ENCODE measurements around the gene MAD2L2. TPM values are rescaled to one million over a fixed set of nuclear protein-coding genes. Genes with fewer than 3 reads are reported as not detected.

MAD2L2 gene
- total RNA-seq, 1 experiment from 2014 or later = 93.8 TPM

- TF ChIP-seq EZH2phosphoT487 (IDR thresholded peaks at IDR 0.05; ENCODE audit: borderline replicate concordance) = no peak
- no peak for TF ChIP-seq CBX3 (IDR thresholded peaks at IDR 0.05; ENCODE audit: low read depth)
- TF ChIP-seq TCF7L2 (IDR thresholded peaks at IDR 0.05; ENCODE audit: borderline replicate concordance, extremely low read depth, insufficient read depth, insufficient read length) = no peak
- TF ChIP-seq POLR2A (IDR thresholded peaks at IDR 0.05; ENCODE audit: borderline replicate concordance, extremely low read depth, insufficient read depth, insufficient read length) = no peak
- no peak for TF ChIP-seq SRF (IDR thresholded peaks at IDR 0.05; ENCODE audit: low read depth)
- no peak for TF ChIP-seq MAX (IDR thresholded peaks at IDR 0.05)
- TF ChIP-seq YY1 (IDR thresholded peaks at IDR 0.05; ENCODE audit: extremely low read depth, insufficient replicate concordance, low read depth, low read length) = no peak
- no peak for TF ChIP-seq SIN3A (IDR thresholded peaks at IDR 0.05; ENCODE audit: low read depth)
- no peak for TF ChIP-seq FOSL1 (IDR thresholded peaks at IDR 0.05; ENCODE audit: low read depth)
- TF ChIP-seq JUND (IDR thresholded peaks at IDR 0.05) = no peak
- TF ChIP-seq ZBTB33 (IDR thresholded peaks at IDR 0.05; ENCODE audit: extremely low read depth, insufficient replicate concordance, low read length) = no peak
- no peak for TF ChIP-seq ZNF274 (IDR thresholded peaks at IDR 0.05; ENCODE audit: low read depth, low read length)
- TF ChIP-seq ELF1 (IDR thresholded peaks at IDR 0.05; ENCODE audit: borderline replicate concordance, low read depth) = no peak
- no peak for TF ChIP-seq SP1 (IDR thresholded peaks at IDR 0.05; ENCODE audit: low read depth)
- TF ChIP-seq REST (IDR thresholded peaks at IDR 0.05; ENCODE audit: low read depth) = no peak
- no peak for TF ChIP-seq POLR2AphosphoS5 (IDR thresholded peaks at IDR 0.05; ENCODE audit: low read depth, low read length)
- TF ChIP-seq ZFX (IDR thresholded peaks at IDR 0.05) = no peak
- no peak for TF ChIP-seq EZH2 (IDR thresholded peaks at IDR 0.05)
- TF ChIP-seq RAD21 (IDR thresholded peaks at IDR 0.05; ENCODE audit: low read depth) = no peak
- Histone ChIP-seq H4K20me1 (ENCODE audit: insufficient read depth) (no peaks in the 10 kb centered on the region), H3K36me3 (ENCODE audit: control insufficient read depth in 1 of 2, insufficient read depth in 2 of 2, low read length in 2 of 2) (no peaks in the 10 kb centered on the region), H3K27me3 (ENCODE audit: insufficient read depth, low read length) (peaks cover 4% of the 10 kb centered on the region), H3K4me1 (ENCODE audit: control insufficient read depth in 1 of 2, insufficient read depth in 2 of 2, low read length in 2 of 2) (no peaks in the 10 kb centered on the region; a peak in 1 of 4 replicates), H3K79me2 (ENCODE audit: insufficient read depth, low read length) (no peaks in the 10 kb centered on the region), H3K4me3 (replicated peaks in 1 of 2; ENCODE audit: low read depth in 1 of 2, low read length in 2 of 2) (no peak overlapping the region), H3K9ac (ENCODE audit: low read length) (no peak overlapping the region), H2AFZ (ENCODE audit: low read depth, low read length, poor library complexity, severe bottlenecking) (no peak overlapping the region), H3K9me3 (ENCODE audit: control insufficient read depth in 1 of 2, insufficient read depth in 1 of 2, low read depth in 1 of 2, low read length in 2 of 2) (no peaks in the 10 kb centered on the region), H3K27ac (ENCODE audit: low read depth, low read length) (no peak overlapping the region), H3K4me2 (ENCODE audit: low read length) (no peak overlapping the region), H3K9me2 (ENCODE audit: insufficient read depth) (no peaks in the 10 kb centered on the region)
- POLR2A ChIA-PET = no interaction called here
- no peak for ATAC-seq
- RAD21 ChIA-PET (ENCODE audit: low non-redundant PET in 1 of 2, low total read pairs in 2 of 2, uncharacterized antibody in 2 of 2, unreplicated experiment in 2 of 2) = interaction anchor here in 1 of 2 experiments (1.2 kb wide), 1 partner anchor 606 kb away, joined by 3 read pairs; no protein-coding TSS in a partner anchor
- intact Hi-C loops (cut with micrococcal nuclease) = loop anchor here (2.0 kb wide), 2 partner anchors 165 to 357 kb away; partner anchors contain the start of gene DISP3
- no peak for DNase-seq (ENCODE audit: low read depth, low spot score)
- CTCF ChIA-PET = interaction anchor here (1.2 to 3.7 kb wide), 4 partner anchors 371 to 606 kb away, joined by 4 to 27 read pairs (median 7); partner anchors contain the start of genes EXOSC10 and UBIAD1
- BruUV-seq (replicated peaks) = no TSS peak
Observed at GRCh38 chr1:11643782-11644181, 37.2 kb downstream of the MAD2L2 start.

All from HCT116 (cell line).